ENCODE measurements around the gene DBX1.

- TF ChIP-seq POLR2A (IDR thresholded peaks at IDR 0.05) (no peak), CTCF (IDR thresholded peaks at IDR 0.05) (no peak)
Measured at GRCh38 chr11:20134991-20135736, 25.1 kb downstream of the DBX1 start.

All from breast epithelium (tissue), 3 donors.